Activated CD8-positive, alpha-beta memory T cell treated with anti-CD3 and anti-CD28 coated beads for 4 hours (primary cell): Measurements from ENCODE around the gene CES5A.
"Not testable (repeated sequence)": the region's sequence is repeated elsewhere in the genome, so short reads cannot be mapped to it uniquely, and the experiment has no call there.

ENCODE experiments used
- DNase-seq, 2 donors: peaks; one replicate each; pipeline ENCODE4 v3.0.0-alpha.2; 2020; ENCODE audit warnings: low read depth in 2 of 2

CES5A gene, protein sequence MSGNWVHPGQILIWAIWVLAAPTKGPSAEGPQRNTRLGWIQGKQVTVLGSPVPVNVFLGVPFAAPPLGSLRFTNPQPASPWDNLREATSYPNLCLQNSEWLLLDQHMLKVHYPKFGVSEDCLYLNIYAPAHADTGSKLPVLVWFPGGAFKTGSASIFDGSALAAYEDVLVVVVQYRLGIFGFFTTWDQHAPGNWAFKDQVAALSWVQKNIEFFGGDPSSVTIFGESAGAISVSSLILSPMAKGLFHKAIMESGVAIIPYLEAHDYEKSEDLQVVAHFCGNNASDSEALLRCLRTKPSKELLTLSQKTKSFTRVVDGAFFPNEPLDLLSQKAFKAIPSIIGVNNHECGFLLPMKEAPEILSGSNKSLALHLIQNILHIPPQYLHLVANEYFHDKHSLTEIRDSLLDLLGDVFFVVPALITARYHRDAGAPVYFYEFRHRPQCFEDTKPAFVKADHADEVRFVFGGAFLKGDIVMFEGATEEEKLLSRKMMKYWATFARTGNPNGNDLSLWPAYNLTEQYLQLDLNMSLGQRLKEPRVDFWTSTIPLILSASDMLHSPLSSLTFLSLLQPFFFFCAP

GRCh38 chr16:55875273-55875672 is at the start of gene CES5A:
TSS of gene CES5A (minus strand) at chr16:55875373. CDS start at chr16:55875221, 152 bp downstream.
- DNase-seq = no peak

DNA sequence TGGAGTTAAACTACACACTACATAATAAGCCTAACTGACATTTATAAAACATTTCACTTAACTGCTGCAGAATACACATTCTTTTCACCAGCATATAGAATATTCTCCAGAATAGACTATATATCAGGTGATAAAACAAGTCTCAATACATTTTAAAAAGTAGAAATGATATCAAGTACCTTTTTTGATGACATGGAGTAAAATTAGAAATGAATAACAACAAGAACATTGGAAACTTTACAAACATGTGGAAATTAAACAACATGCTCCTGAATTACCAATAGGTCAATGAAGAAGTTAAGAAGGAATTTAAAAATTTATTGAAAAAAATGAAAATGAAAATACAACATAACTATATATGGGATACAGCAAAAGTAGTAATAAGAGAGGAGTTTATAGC is 47.5 kb upstream of the CES5A start:
- DNase-seq = no peak

DNA sequence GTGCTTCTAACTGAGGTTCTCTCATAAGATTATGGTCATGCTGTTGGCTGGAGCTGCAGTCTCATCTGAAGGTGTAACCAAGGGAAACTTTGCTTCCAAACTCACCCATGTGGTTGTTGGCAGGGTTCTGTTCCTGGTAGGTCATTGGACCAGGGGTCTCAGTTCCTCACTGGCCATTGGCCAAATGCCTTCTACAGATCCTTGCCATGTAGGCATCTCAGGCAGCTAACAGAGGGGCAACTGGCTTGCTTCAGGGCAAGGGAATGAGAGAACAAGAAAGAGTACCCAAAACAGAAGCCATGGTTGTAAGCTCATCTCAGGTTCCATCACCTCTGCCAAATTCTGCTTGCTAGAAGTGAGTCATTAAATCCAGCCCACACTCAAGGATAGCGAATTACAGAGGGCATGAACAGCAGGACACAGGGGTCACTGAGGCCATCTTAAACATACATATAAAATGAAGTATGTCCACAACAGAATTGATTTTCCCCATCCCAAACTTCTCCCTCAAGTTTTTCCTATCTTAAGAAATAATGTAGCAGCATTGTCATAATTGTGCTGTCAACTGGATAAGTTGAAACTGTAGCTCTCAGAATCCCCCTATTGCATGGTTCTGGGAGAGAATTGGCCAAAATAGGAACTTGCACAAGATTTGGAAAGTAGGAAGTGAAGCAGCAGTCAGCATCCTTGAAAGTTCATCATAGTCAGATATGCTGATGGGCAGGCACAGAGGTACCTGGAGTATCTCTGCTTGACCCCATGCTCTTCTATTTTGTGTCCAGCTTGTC is 42.4 kb upstream of the CES5A start:
- no peak for DNase-seq

GRCh38 chr16:55915096-55915827 is 40.1 kb upstream of the CES5A start:
- no peak for DNase-seq

DNA sequence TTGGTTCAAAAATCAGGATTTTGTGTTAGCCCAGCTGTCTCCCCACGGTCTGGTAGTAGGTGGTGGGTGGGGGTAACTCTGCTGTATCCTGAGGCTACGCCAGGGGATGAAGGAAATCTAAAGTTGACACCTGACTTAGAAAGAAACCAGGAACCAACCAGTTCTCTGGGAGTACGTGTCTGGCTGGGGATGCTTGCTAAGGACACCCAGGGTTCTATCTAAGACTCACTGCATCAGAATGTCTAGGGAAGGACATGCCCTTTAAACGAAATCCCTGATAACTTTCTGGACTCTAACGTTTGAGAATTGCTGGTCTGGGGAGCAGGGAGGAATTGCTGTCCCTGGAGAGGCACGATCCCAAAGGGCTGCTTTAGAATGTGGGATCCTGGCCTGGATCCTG is 39.2 kb upstream of the CES5A start:
- DNase-seq = no peak

DNA sequence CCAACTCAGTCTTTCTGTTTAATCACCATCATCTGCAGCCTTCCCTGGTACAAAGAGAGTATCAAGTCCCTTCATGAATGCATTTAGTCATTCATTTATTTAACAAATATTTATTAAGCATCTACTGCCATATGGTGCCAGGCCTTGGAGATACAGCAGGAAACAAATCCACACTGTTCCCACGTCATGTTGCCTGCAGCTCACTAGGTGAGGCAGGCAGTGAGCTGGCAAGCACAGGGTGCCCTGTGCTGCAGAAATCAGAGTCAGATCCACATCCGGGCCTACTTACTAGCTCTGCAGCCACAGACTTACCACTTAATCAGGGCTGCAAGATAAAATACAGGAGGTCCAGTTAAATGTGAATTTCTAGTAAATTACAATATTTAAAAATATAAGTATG is 38.5 kb upstream of the CES5A start:
- DNase-seq = no peak

DNA sequence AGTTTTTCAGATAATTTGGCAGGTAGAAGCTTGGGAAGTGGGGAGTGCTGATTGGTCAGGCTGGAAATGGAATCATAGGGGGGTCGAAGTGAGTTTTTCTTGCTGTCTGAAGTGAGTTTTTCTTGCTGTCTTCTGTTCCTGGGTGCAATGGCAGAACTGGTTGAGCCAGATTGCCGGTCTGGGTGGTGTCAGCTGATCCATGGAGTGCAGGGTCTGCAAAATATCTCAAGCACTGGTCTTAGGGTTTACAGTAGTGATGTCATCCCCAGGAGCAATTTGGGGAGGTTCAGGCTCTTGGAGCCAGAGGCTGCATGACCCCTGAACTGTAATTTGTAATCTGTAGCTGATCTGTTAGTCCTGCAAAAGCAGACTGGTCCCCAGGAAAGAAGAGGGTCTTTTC is 37.9 kb upstream of the CES5A start:
- DNase-seq = not testable (repeated sequence)

GRCh38 chr16:55912022-55912421 is 36.8 kb upstream of the CES5A start:
- DNase-seq = no peak

GRCh38 chr16:55911616-55912015 is 36.4 kb upstream of the CES5A start:
- DNase-seq = no peak

GRCh38 chr16:55909876-55910275 is 34.7 kb upstream of the CES5A start:
- DNase-seq = no peak

GRCh38 chr16:55908641-55909040 is 33.5 kb upstream of the CES5A start:
- no peak for DNase-seq

- no peak for DNase-seq
These were observed 32.5 kb upstream of the CES5A start for GRCh38 chr16:55907661-55908060.

- no peak for DNase-seq
These were observed 30.9 kb upstream of the CES5A start for GRCh38 chr16:55906123-55906522.

- DNase-seq = no peak
These were observed 30.5 kb upstream of the CES5A start for GRCh38 chr16:55905651-55906050.

- DNase-seq = no peak
These were observed 26.5 kb upstream of the CES5A start for GRCh38 chr16:55901566-55902217.

GRCh38 chr16:55900616-55901393 is 25.6 kb upstream of the CES5A start:
- no peak for DNase-seq

DNA sequence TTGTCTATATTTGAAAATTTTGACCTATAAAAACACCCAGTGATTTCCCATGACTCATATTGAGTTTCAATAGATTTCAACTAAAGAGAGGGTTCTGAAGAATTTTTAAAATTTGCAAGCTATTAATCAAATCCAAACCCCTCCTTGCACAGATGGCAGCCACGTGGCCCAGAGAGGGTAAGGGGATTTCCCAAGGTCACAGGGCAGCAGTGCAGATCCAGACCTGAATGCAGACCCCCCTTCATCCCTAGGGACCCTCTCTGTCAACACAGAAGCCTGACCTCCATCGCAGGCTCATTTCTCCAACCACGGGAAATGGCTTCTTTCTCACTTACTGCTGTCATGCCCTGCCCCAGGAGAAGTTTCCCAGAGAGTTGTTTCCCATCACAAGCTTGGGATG is 24.7 kb upstream of the CES5A start:
- no peak for DNase-seq

- no peak for DNase-seq
These were observed 23.4 kb upstream of the CES5A start for GRCh38 chr16:55898592-55898991.

DNA sequence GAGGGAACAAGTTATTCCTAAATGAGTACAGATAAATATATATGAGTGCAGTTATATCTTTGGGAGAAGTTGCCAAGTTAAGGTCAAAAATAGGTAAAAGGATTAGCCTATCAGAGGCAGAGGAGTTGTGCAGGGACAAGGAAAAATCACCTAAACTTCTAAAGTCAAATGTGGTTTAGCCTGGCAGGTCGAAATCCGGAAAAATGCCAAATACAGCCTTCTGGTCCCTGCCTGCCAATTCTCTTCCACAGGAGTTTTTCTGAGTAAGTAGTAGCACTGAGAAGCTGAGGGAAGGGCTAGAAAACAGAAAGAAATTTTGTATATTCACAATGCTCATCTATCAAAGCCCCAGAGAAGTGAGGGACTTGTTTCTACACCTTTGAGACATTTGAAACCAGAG is 17.6 kb upstream of the CES5A start:
- no peak for DNase-seq

GRCh38 chr16:55889518-55889917 is 14.3 kb upstream of the CES5A start:
- no peak for DNase-seq

DNA sequence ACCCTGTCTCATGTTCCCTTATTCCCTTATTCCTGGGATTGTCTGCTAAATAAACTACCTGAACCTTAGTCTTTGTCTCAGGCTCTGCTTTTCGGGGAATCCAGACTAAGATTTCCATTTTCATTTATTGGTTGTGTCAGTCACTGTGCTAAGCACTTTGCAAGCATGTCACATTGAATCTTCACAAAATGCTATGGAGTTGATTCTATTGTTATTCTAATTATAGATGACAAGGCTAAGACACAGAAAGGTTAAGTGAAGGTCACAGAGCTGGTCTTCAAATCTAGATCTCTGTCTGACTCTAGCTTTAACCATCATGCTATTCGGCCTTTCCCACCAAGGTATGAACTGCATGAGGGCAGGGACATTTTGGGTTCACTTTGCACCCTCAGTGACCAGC is 13.4 kb upstream of the CES5A start:
- DNase-seq = no peak
